Hepatocyte (in vitro differentiated cells): ENCODE measurements around the gene FIBCD1. TPM values are rescaled to one million over a fixed set of nuclear protein-coding genes. Genes with fewer than 3 reads are reported as not detected.

Source experiments
- DNase-seq: peaks from one replicate; pipeline ENCODE4 v3.0.0-alpha.2; 2016; ENCODE audit warnings: low spot score
- H2AFZ ChIP-seq: fragments of 200-600 bp; sonication (generic); 2 replicates; pipeline ENCODE4 v1.6.0; 2016; ENCODE audit warnings: antibody characterized with exemption, mild to moderate bottlenecking
- H3K27ac ChIP-seq: fragments of 200-600 bp; sonication (generic); 2 replicates; pipeline ENCODE4 v1.5.1; 2016; ENCODE audit warnings: mild to moderate bottlenecking
- H3K27me3 ChIP-seq: fragments of 200-600 bp; sonication (generic); 2 replicates; pipeline ENCODE4 v1.6.1; 2016
- H3K36me3 ChIP-seq: fragments of 200-600 bp; sonication (generic); replicated peaks from 2 replicates; pipeline ENCODE4 v1.5.1; 2016; ENCODE audit warnings: low read depth; ENCODE audit not compliant: insufficient read depth
- H3K4me1 ChIP-seq: fragments of 200-600 bp; sonication (generic); 2 replicates; pipeline ENCODE4 v1.5.1; 2016; ENCODE audit warnings: mild to moderate bottlenecking, moderate library complexity; ENCODE audit not compliant: insufficient read depth
- H3K4me2 ChIP-seq: fragments of 200-600 bp; sonication (generic); 2 replicates; pipeline ENCODE4 v1.6.0; 2016
- H3K4me3 ChIP-seq: fragments of 200-600 bp; sonication (generic); 2 replicates; pipeline ENCODE4 v1.5.1; 2016; ENCODE audit warnings: mild to moderate bottlenecking
- H3K79me2 ChIP-seq: fragments of 200-600 bp; sonication (generic); 2 replicates; pipeline ENCODE4 v1.6.0; 2017; ENCODE audit warnings: mild to moderate bottlenecking
- H3K9me2 ChIP-seq: fragments of 200-600 bp; sonication (generic); replicated peaks from 2 replicates; pipeline ENCODE4 v1.6.0; 2017; ENCODE audit warnings: mild to moderate bottlenecking; ENCODE audit not compliant: insufficient read depth
- H3K9me3 ChIP-seq: fragments of 200-600 bp; sonication (generic); 2 replicates; pipeline ENCODE4 v1.5.1; 2016; ENCODE audit warnings: low read depth, mild to moderate bottlenecking
- H4K20me1 ChIP-seq: fragments of 200-600 bp; sonication (generic); 2 replicates; pipeline ENCODE4 v1.6.0; 2016; ENCODE audit warnings: mild to moderate bottlenecking; ENCODE audit not compliant: insufficient read depth, poor library complexity, severe bottlenecking
- CTCF ChIP-seq: fragments of 200-600 bp; sonication (generic); IDR thresholded peaks from 2 replicates; pipeline ENCODE4 v1.5.1; 2016; ENCODE audit warnings: antibody characterized with exemption, mild to moderate bottlenecking; ENCODE audit not compliant: poor library complexity
- EZH2 ChIP-seq: fragments of 200-600 bp; sonication (generic); IDR thresholded peaks from 2 replicates; pipeline ENCODE4 v1.6.1; 2016; ENCODE audit warnings: antibody characterized with exemption, mild to moderate bottlenecking, borderline replicate concordance
- EZH2phosphoT487 ChIP-seq: fragments of 200-600 bp; sonication (generic); IDR thresholded peaks from one replicate; pipeline ENCODE4 v1.6.1; 2018; ENCODE audit warnings: antibody characterized with exemption, mild to moderate bottlenecking, low read depth, moderate library complexity; ENCODE audit not compliant: unreplicated experiment, severe bottlenecking
- WGBS: methylation state at CpG from one replicate; pipeline ENCODE4 v1.1.6; 2016; ENCODE audit warnings: low lambda C conversion rate; ENCODE audit errors: missing lambda C conversion rate; 5-methylcytosine and 5-hydroxymethylcytosine counted together
- polyA plus RNA-seq: library from polyadenylated mRNA; unstranded; fragments of >200 nt; fragmentation: Nextera tagmentation; extraction: Ambion mirVana; gene quantifications from 2 replicates; pipeline ENCODE4 v1.2.1, GENCODE V29; 2016
- total RNA-seq: library from RNA; depleted of rRNA; stranded (reverse); fragments of >200 nt; gene quantifications from 2 replicates; pipeline ENCODE4 v1.2.3, GENCODE V29; 2014

Gene FIBCD1
- total and polyA plus RNA-seq, 2 experiments from 2014 or later: 0.33 TPM; not detected in 1

- Histone ChIP-seq H3K4me2 (no peak overlapping the region), H3K9me2 (no peaks in the 10 kb centered on the region), H4K20me1 (no peaks in the 10 kb centered on the region), H3K79me2 (no peaks in the 10 kb centered on the region), H3K36me3 (no peaks in the 10 kb centered on the region), H3K4me3 (no peak overlapping the region), H2AFZ (no peak overlapping the region), H3K27ac (no peak overlapping the region), H3K9me3 (no peaks in the 10 kb centered on the region), H3K27me3 (no peaks in the 10 kb centered on the region), H3K4me1 (peaks cover 13% of the 10 kb centered on the region)
- WGBS: 87% methylated on average over 9 of the region's 19 CpGs
- DNase-seq: no peak
- TF ChIP-seq EZH2phosphoT487 (no peak), CTCF (no peak), EZH2 (no peak)
Measured at GRCh38 chr9:130925050-130925678, 13.9 kb downstream of the FIBCD1 start.

- H4K20me1 ChIP-seq: no peaks in the 10 kb centered on the region
- H3K27me3 ChIP-seq: no peaks in the 10 kb centered on the region
Measured at GRCh38 chr9:130924448-130924788, 14.6 kb downstream of the FIBCD1 start.

GRCh38 chr9:130923611-130924447, 15.2 kb downstream of the FIBCD1 start:
- WGBS: 93% methylated on average over 41 of the region's 42 CpGs
- H3K4me3 ChIP-seq: no peak overlapping the region
- no peak overlapping the region for H3K27ac ChIP-seq

More at GRCh38 chr9:130924448-130924788, 14.6 kb downstream of the FIBCD1 start:
- no peak overlapping the region for H3K4me2 ChIP-seq
- no peak overlapping the region for H2AFZ ChIP-seq
- no peaks in the 10 kb centered on the region for H3K9me3 ChIP-seq
- peaks cover 13% of the 10 kb centered on the region for H3K4me1 ChIP-seq
- H3K27ac ChIP-seq: no peak overlapping the region
- no peaks in the 10 kb centered on the region for H3K9me2 ChIP-seq
- H3K4me3 ChIP-seq: no peak overlapping the region
- TF ChIP-seq CTCF: no peak
- TF ChIP-seq EZH2phosphoT487: no peak
- no peak for TF ChIP-seq EZH2
- 97% methylated on average over 5 of the region's 10 CpGs for WGBS
- no peak for DNase-seq
- no peaks in the 10 kb centered on the region for H3K79me2 ChIP-seq
- no peaks in the 10 kb centered on the region for H3K36me3 ChIP-seq

More at GRCh38 chr9:130923611-130924447, 15.2 kb downstream of the FIBCD1 start:
- Histone ChIP-seq H3K27me3 (no peaks in the 10 kb centered on the region), H3K9me2 (no peaks in the 10 kb centered on the region), H3K4me2 (no peak overlapping the region), H4K20me1 (no peaks in the 10 kb centered on the region), H3K36me3 (no peaks in the 10 kb centered on the region), H3K79me2 (no peaks in the 10 kb centered on the region), H2AFZ (no peak overlapping the region), H3K9me3 (no peaks in the 10 kb centered on the region), H3K4me1 (peaks cover 12% of the 10 kb centered on the region)
- DNase-seq: no peak
- TF ChIP-seq EZH2phosphoT487 (no peak), EZH2 (no peak), CTCF (no peak)
